OCI-LY1 (cell line): ENCODE results near the gene CYB5R4.

Source experiments
- CTCF ChIP-seq: fragments of 200-600 bp; sonication (generic), shearing (Covaris generic); IDR thresholded peaks from 2 replicates; pipeline ENCODE4 v1.5.1; 2017; ENCODE audit warnings: mild to moderate bottlenecking, antibody characterized with exemption, low read length, moderate library complexity, mixed read lengths
- EZH2 ChIP-seq: fragments of 200-600 bp; sonication (generic), shearing (Covaris generic); IDR thresholded peaks from 2 replicates; pipeline ENCODE4 v1.8.0; 2017; ENCODE audit warnings: borderline replicate concordance, mixed run types, mild to moderate bottlenecking, antibody characterized with exemption, low read length, moderate library complexity, mixed read lengths

DNA sequence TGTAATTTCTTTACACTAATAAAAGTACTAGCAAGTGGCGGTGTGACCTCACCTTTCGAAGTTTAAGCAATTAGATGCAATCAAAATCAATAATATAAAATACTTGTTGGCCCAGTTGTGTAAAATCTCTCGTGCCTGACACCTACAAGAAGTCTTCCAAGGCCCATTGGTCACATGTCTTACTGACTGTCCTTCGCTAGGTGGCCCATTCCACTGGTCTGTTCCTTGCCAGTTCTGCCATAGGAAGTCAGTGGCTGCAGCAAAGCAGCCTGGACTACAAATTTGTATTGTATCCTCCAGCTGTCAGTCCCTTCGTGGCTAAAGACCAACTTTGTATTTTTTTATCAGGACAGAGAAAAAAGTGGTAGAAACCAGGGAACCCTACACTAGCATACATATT lies 61.8 kb downstream of the CYB5R4 start:
- no peak for TF ChIP-seq EZH2
- TF ChIP-seq CTCF: no peak
